Measurements from ENCODE around the gene TCF21. TPM values are rescaled to one million over a fixed set of nuclear protein-coding genes. Genes with fewer than 3 reads are reported as not detected.
"Not testable (repeated sequence)": the region's sequence is repeated elsewhere in the genome, so short reads cannot be mapped to it uniquely, and the experiment has no call there.

TCF21 gene
- 5.1 TPM for total RNA-seq (ENCODE audit: insufficient read depth, low replicate concordance)

DNA sequence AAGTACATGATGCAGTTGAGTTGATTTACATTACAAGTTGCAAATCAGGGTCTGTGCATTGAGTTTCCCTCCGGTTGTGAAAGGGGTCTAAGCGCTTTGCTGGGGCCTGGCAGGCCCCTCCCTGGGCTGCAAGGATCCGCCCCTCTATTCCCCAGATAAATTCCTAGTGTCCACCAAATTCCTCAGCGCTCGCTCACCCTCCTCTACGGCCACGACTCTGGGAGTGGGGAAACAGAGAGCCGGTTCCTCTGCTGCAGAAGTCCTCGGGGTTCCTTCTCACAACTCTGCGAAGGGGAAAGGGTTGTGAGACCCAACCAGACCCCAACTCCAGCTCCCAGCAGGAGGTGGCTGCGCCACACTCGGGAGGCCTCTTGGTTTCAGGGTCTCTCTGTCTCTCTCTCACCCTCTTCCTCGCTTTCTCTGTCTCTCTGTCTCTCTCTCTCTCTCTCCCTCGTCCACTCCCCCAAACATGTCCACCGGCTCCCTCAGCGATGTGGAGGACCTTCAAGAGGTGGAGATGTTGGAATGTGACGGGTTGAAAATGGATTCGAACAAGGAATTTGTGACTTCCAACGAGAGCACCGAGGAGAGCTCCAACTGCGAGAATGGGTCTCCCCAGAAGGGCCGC lies at the start of gene TCF21:
Gene TCF21, plus strand, starts transcription at position 185 of the 628 bp plus-strand sequence. Its CDS starts 285 bp downstream, at position 470.
- peak; percentile 85 for DNase-seq (ENCODE audit: low spot score)

DNA sequence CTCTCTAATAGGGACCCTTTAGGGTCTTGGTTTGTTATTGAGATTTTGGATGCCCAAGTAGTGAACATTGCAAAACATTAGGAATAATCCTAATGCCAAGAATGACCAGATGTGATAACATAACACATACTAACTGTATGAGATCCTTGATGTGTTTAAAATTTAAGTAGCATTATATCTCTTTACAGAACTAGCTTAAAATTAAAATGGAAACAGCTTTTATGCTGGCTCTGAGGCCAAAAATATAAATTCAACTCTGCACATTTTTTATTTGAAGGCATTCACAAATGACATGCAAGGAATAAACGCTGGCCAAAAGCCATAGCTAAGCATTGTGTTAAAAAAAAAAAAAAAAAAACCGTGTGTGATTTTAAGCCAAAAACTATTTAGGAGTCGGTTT lies 47.7 kb upstream of the TCF21 start:
- no peak for DNase-seq (ENCODE audit: low spot score)

DNA sequence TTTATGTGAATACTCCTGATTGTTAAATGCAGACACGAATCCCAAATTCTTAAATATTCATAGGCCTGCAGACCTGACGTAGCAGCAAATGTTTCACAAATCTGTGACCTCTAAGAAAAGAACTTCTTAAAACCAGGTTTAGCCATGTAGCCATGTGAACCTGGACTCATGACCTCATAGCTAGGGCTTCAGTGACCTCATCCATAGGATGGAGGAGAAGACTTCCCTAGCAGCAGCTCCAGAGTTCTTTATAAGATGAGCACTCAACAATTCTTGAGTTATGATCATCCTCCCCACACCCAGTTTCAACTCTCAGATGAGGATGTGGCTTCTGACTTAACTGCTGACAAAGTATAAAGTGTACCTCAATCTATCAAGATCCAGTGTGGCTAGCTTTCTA lies 45.8 kb upstream of the TCF21 start:
- no peak for DNase-seq (ENCODE audit: low spot score)

GRCh38 chr6:133844709-133845108 lies 44.2 kb upstream of the TCF21 start:
- peak; percentile 26 for DNase-seq (ENCODE audit: low spot score)

- DNase-seq (ENCODE audit: low spot score): no peak
These were observed 34.9 kb upstream of the TCF21 start for GRCh38 chr6:133854041-133854363.

- peak; percentile 4 for DNase-seq (ENCODE audit: low spot score)
These were observed 34.3 kb upstream of the TCF21 start for GRCh38 chr6:133854364-133855275.

DNA sequence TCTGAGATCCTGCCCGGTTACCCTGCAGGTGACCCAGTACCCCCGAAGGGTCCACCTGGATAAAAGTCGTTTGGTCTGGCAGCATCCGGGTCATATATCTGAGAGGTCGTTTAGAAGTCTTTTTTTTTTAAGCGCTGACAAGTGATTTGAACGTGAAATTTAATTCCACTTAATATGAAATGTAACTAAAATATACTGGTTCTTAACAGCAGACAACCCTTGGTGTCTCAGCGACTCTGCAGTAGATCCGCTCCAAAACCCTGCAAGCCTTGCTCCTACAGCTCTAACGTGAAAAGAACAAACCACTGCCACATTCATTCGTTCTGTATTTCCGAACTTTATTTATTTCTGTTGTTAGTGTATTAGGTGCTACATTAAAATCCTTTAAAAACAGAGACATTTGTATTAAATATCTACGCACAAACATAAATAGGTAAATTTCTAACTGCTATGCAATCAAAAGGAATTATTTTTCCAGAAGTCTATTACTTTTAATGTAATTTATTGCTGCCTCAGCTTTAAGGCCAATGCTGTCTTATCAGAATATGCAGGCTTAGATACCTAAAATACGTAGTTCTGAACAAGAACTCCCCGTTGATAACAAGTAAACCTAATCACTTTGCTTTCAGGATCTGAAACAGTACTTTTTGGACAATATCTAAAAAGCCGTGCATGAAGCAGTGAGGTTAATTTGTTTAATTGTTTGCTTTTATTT lies 33.5 kb upstream of the TCF21 start:
- peak; percentile 11 for DNase-seq (ENCODE audit: low spot score)

- DNase-seq (ENCODE audit: low spot score): no peak
These were observed 32.9 kb upstream of the TCF21 start for GRCh38 chr6:133855991-133856370.

GRCh38 chr6:133856911-133857310 lies 32.0 kb upstream of the TCF21 start:
- no peak for DNase-seq (ENCODE audit: low spot score)

- no peak for DNase-seq (ENCODE audit: low spot score)
These were observed 31.2 kb upstream of the TCF21 start for GRCh38 chr6:133857696-133858095.

GRCh38 chr6:133861337-133861736 lies 27.6 kb upstream of the TCF21 start:
- not testable (repeated sequence) for DNase-seq (ENCODE audit: low spot score)

DNA sequence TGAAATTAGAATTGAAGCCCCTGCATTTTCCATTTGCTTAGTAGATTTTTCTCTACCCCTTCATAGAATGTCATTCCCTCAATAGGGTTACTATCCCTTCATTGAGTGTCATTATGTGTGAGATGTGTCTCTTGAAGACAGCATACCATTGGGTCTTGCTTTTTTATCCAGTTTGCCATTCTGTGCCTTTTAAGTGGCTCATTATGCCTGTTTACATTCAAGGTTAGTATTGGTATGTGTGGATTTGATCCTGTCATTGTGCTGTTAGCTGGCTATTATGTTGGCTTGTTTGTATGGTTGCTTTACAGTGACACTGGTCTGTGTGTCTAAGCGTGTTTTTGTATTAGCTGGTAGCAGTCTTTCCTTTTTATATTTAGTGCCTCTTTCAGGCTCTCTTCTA lies 25.7 kb upstream of the TCF21 start:
- no peak for DNase-seq (ENCODE audit: low spot score)

- no peak for DNase-seq (ENCODE audit: low spot score)
These were observed 23.2 kb upstream of the TCF21 start for GRCh38 chr6:133865680-133866079.

GRCh38 chr6:133871131-133871530 lies 17.8 kb upstream of the TCF21 start:
- no peak for DNase-seq (ENCODE audit: low spot score)

GRCh38 chr6:133873538-133873937 lies 15.4 kb upstream of the TCF21 start:
- no peak for DNase-seq (ENCODE audit: low spot score)

GRCh38 chr6:133877116-133877515 lies 11.8 kb upstream of the TCF21 start:
- DNase-seq (ENCODE audit: low spot score): no peak

DNA sequence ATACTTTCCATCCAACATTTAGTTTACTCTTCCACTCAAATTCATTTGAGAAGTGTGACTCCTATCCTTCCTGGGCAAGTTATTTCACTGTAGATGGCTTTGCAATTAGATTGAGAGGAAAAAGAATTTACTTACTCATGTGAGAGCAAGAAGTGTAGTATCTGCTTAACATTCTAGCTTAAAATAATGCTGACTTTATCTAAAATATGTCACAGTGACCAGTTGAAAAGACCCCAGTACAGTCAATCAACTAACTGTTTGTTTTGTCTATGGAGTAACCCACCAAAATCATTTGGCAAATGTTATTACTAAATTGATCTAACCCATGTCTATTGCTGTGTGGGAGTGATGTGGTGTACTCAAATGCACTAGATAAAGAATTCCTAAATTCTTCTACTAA lies 8.9 kb upstream of the TCF21 start:
- no peak for DNase-seq (ENCODE audit: low spot score)

GRCh38 chr6:133880896-133881295 lies 8.0 kb upstream of the TCF21 start:
- peak; percentile 68 for DNase-seq (ENCODE audit: low spot score)

GRCh38 chr6:133886104-133886775 lies 2.7 kb upstream of the TCF21 start:
- peak; percentile 92 for DNase-seq (ENCODE audit: low spot score)

GRCh38 chr6:133887156-133887879 lies 1.6 kb upstream of the TCF21 start:
- peak; percentile 36 for DNase-seq (ENCODE audit: low spot score)

DNA sequence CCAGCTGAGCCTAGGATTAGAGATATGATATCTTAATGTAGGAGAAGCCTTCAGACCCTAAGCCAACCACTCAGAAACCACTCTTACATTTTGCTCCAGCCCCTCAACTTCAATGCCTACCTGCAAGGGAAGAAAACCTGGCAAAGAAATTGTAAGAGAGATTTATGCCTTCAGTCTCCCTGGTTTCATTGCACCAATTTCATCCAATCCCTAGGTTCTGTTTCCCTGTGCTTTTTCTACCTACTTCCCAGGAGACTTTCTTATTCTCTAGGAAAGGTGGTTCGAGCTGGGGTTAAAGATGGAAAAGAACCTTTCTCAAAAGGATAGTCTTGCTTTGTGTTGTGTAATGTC lies 1.1 kb upstream of the TCF21 start:
- DNase-seq (ENCODE audit: low spot score): no peak

All from umbilical cord (tissue), 2 donors.